SK-N-SH (cell line): ENCODE measurements around the gene SLC22A2. TPM values are rescaled to one million over a fixed set of nuclear protein-coding genes. Genes with fewer than 3 reads are reported as not detected.

Experiments
- CTCF ChIA-PET: fragments of 300-600, 350-600 bp; formaldehyde crosslinking; extraction: SDS; loops from one replicate; lab custom pipeline; 2021; lab: Yijun Ruan, JAX
- POLR2A ChIA-PET: fragments of 350-600 bp; sonication (Branson Sonifier 250); formaldehyde crosslinking; extraction: SDS; loops from one replicate; lab custom pipeline; 2020; ENCODE audit warnings: antibody characterized with exemption, inconsistent platforms; lab: Yijun Ruan, JAX
- DNase-seq: peaks from one replicate; pipeline ENCODE4 v3.0.0; 2012
- H2AFZ ChIP-seq: fragments of 200-600 bp; sonication (generic); 2 replicates; pipeline ENCODE4 v1.8.1; 2016; ENCODE audit warnings: antibody characterized with exemption, mild to moderate bottlenecking, low read depth
- H3F3A ChIP-seq: fragments of 200-600 bp; sonication (generic); replicated peaks from 2 replicates; pipeline ENCODE3; 2016; ENCODE audit warnings: antibody characterized with exemption, mild to moderate bottlenecking; ENCODE audit not compliant: insufficient read depth
- H3K27ac ChIP-seq, 2 experiments: fragments of 200-500 bp in 1 of 2; fragments of 200-600 bp in 1 of 2; sonication (Bioruptor generic) in 1 of 2; sonication (generic), shearing (Covaris generic) in 1 of 2; 2 replicates each; pipeline versions ENCODE4 v1.5.1 to v1.6.1; 2014 to 2016; ENCODE audit warnings: low read depth in 2 of 2, inconsistent platforms in 1 of 2, low read length in 1 of 2, mild to moderate bottlenecking in 1 of 2, mixed read lengths in 1 of 2
- H3K27me3 ChIP-seq: fragments of 200-600 bp; sonication (generic), shearing (Covaris generic); 2 replicates; pipeline ENCODE4 v1.6.1; 2016; ENCODE audit warnings: mixed run types; ENCODE audit not compliant: insufficient read depth
- H3K36me3 ChIP-seq, 2 experiments: fragments of 200-500 bp in 1 of 2; fragments of 200-600 bp in 1 of 2; sonication (Bioruptor generic) in 1 of 2; sonication (generic) in 1 of 2; replicated peaks in 1 of 2; 2 replicates each; pipeline versions ENCODE3 to v1.5.1; 2014 to 2016; ENCODE audit warnings: low read length in 1 of 2, mild to moderate bottlenecking in 1 of 2; ENCODE audit not compliant: insufficient read depth in 2 of 2, control insufficient read depth in 1 of 2
- H3K4me1 ChIP-seq, 2 experiments: fragments of 200-500 bp in 1 of 2; fragments of 200-600 bp in 1 of 2; sonication (Bioruptor generic) in 1 of 2; sonication (generic), shearing (Covaris generic) in 1 of 2; 2 replicates each; pipeline versions ENCODE4 v1.5.1 to v1.6.1; 2014 to 2016; ENCODE audit warnings: low read depth in 1 of 2, low read length in 1 of 2, mixed run types in 1 of 2; ENCODE audit not compliant: insufficient read depth in 2 of 2, control insufficient read depth in 1 of 2
- H3K4me2 ChIP-seq: fragments of 200-600 bp; sonication (generic), shearing (Covaris generic); 2 replicates; pipeline ENCODE4 v1.6.1; 2017; ENCODE audit warnings: mixed run types
- H3K4me3 ChIP-seq, 2 experiments: fragments of 200-500 bp in 1 of 2; fragments of 200-600 bp in 1 of 2; sonication (Bioruptor generic) in 1 of 2; sonication (generic), shearing (Covaris generic) in 1 of 2; 2 replicates each; pipeline versions ENCODE4 v1.5.1 to v1.8.1; 2014 to 2016; ENCODE audit warnings: low read depth in 2 of 2, inconsistent platforms in 1 of 2, low read length in 1 of 2, mild to moderate bottlenecking in 1 of 2, mixed read lengths in 1 of 2, moderate library complexity in 1 of 2
- H3K79me2 ChIP-seq: fragments of 200-600 bp; sonication (generic); 2 replicates; pipeline ENCODE4 v1.8.1; 2017; ENCODE audit warnings: mild to moderate bottlenecking; ENCODE audit not compliant: insufficient read depth
- H3K9ac ChIP-seq: fragments of 200-600 bp; sonication (generic); 2 replicates; pipeline ENCODE4 v1.6.1; 2017; ENCODE audit warnings: mixed run types
- H3K9me2 ChIP-seq: fragments of 200-600 bp; sonication (generic); 2 replicates; pipeline ENCODE4 v1.6.1; 2017; ENCODE audit warnings: mixed run types
- H3K9me3 ChIP-seq: fragments of 200-600 bp; sonication (generic); 2 replicates; pipeline ENCODE4 v1.6.1; 2017; ENCODE audit warnings: mixed run types, mild to moderate bottlenecking, moderate library complexity
- H4K20me1 ChIP-seq: fragments of 200-600 bp; sonication (generic); 2 replicates; pipeline ENCODE4 v1.6.1; 2017; ENCODE audit warnings: mild to moderate bottlenecking, mixed run types; ENCODE audit not compliant: insufficient read depth
- CHD2 ChIP-seq: fragments of 150-350 bp; IDR thresholded peaks from 2 replicates; pipeline ENCODE4 v1.6.1; 2018; ENCODE audit warnings: low read length; ENCODE audit not compliant: partially characterized antibody
- CTCF ChIP-seq: fragments of 200-600 bp; sonication (generic); IDR thresholded peaks from 2 replicates; pipeline ENCODE4 v1.6.1; 2017; ENCODE audit warnings: antibody characterized with exemption, mild to moderate bottlenecking, moderate library complexity
- EP300 ChIP-seq, 2 experiments: IDR thresholded peaks; 2 replicates each; pipeline versions ENCODE4 v1.4.0 to v1.6.1; 2012; ENCODE audit warnings: borderline replicate concordance in 1 of 2, low read depth in 1 of 2, low read length in 1 of 2
- FOXJ3 ChIP-seq: sonication (generic); formaldehyde crosslinking; IDR thresholded peaks from 2 replicates; pipeline ENCODE4 v1.5.1; 2020; ENCODE audit warnings: mild to moderate bottlenecking, missing genetic modification reagents
- FOXM1 ChIP-seq: IDR thresholded peaks from 2 replicates; pipeline ENCODE4 v1.4.0; 2012; ENCODE audit warnings: low read depth, mild to moderate bottlenecking
- IRF3 ChIP-seq: fragments of 150-350 bp; IDR thresholded peaks from 2 replicates; pipeline ENCODE4 v1.6.1; 2016; ENCODE audit warnings: mild to moderate bottlenecking, low read depth, low read length
- JUND ChIP-seq: IDR thresholded peaks from 2 replicates; pipeline ENCODE4 v1.4.0; 2012
- MAX ChIP-seq: IDR thresholded peaks from 2 replicates; pipeline ENCODE4 v1.4.0; 2012; ENCODE audit warnings: low read depth
- MEF2A ChIP-seq: IDR thresholded peaks from 2 replicates; pipeline ENCODE4 v1.4.0; 2012; ENCODE audit warnings: low read depth, borderline replicate concordance
- NFIC ChIP-seq: IDR thresholded peaks from 2 replicates; pipeline ENCODE4 v1.4.0; 2012; ENCODE audit warnings: borderline replicate concordance
- PBX3 ChIP-seq: IDR thresholded peaks from 2 replicates; pipeline ENCODE4; 2012
- POLR2AphosphoS5 ChIP-seq: IDR thresholded peaks from 2 replicates; pipeline ENCODE4 v1.6.1; 2012; ENCODE audit warnings: low read depth, low read length
- RCOR1 ChIP-seq: fragments of 150-350 bp; IDR thresholded peaks from 2 replicates; pipeline ENCODE4 v1.6.1; 2017; ENCODE audit warnings: antibody characterized with exemption, low read length
- REST ChIP-seq: IDR thresholded peaks from 2 replicates; pipeline ENCODE4 v1.6.1; 2012; ENCODE audit warnings: mild to moderate bottlenecking, low read depth, low read length, moderate library complexity
- RXRA ChIP-seq: IDR thresholded peaks from 2 replicates; pipeline ENCODE4 v1.4.0; 2012; ENCODE audit warnings: low read depth, mild to moderate bottlenecking, borderline replicate concordance
- SIN3A ChIP-seq: IDR thresholded peaks from 2 replicates; pipeline ENCODE4 v1.6.1; 2012; ENCODE audit warnings: low read depth, mild to moderate bottlenecking, low read length, moderate library complexity, borderline replicate concordance
- SMC3 ChIP-seq: IDR thresholded peaks from 2 replicates; pipeline ENCODE4 v1.6.1; 2012; ENCODE audit warnings: low read depth, low read length, improper control_type of control experiment
- TAF1 ChIP-seq: IDR thresholded peaks from 2 replicates; pipeline ENCODE4 v1.6.1; 2012; ENCODE audit warnings: low read depth, mild to moderate bottlenecking, low read length, moderate library complexity, borderline replicate concordance
- TEAD4 ChIP-seq: IDR thresholded peaks from 2 replicates; pipeline ENCODE4 v1.4.0; 2012; ENCODE audit warnings: mild to moderate bottlenecking, borderline replicate concordance; ENCODE audit not compliant: insufficient read depth
- WGBS: methylation state at CpG from one replicate; pipeline ENCODE4 v1.1.6; 2017; ENCODE audit warnings: low lambda C conversion rate; 5-methylcytosine and 5-hydroxymethylcytosine counted together
- polyA plus RNA-seq, 3 experiments: library from polyadenylated mRNA; depleted of rRNA; stranded (reverse); fragments of >200 nt; gene quantifications; 2 replicates each; pipeline ENCODE4 v1.2.3, GENCODE V29; 2012

Gene SLC22A2
- polyA plus RNA-seq, 1 of the 3 experiments (the other 2 are of a cell fraction) = not detected

- Histone ChIP-seq H3K27ac (no peak overlapping the region), H3K9me3 (no peaks in the 10 kb centered on the region), H4K20me1 (no peaks in the 10 kb centered on the region), H3K4me2 (no peak overlapping the region), H3K9ac (no peak overlapping the region), H3F3A (no peaks in the 10 kb centered on the region), H3K79me2 (no peaks in the 10 kb centered on the region), H3K4me1 (no peaks in the 10 kb centered on the region), H3K36me3 (no peaks in the 10 kb centered on the region), H3K4me3 (no peak overlapping the region; a peak in 1 of 4 replicates), H3K27me3 (peaks cover 24% of the 10 kb centered on the region; the same call in 1 of the 2 replicates), H3K9me2 (0 out of 2 replicates have a peak, but pooled peaks cover under 1% of the 10 kb centered on the region), H2AFZ (no peak overlapping the region)
- TF ChIP-seq POLR2AphosphoS5 = no peak
- TF ChIP-seq CHD2 = no peak
- no peak for TF ChIP-seq EP300 (IDR thresholded peaks at IDR 0.05; ENCODE audit: borderline replicate concordance in 1 of 2, low read depth in 1 of 2, low read length in 1 of 2)
- no peak for TF ChIP-seq SIN3A
- TF ChIP-seq CTCF = no peak
- no peak for TF ChIP-seq FOXJ3 (CRISPR knock-in tag)
- TF ChIP-seq NFIC = no peak
- no peak for TF ChIP-seq SMC3
- TF ChIP-seq REST = no peak
- TF ChIP-seq IRF3 = no peak
- TF ChIP-seq RXRA = no peak
- TF ChIP-seq FOXM1 = no peak
- TF ChIP-seq TAF1 = no peak
- no peak for TF ChIP-seq RCOR1
- TF ChIP-seq MAX = no peak
- TF ChIP-seq TEAD4 = no peak
- TF ChIP-seq PBX3 = no peak
- TF ChIP-seq MEF2A = no peak
- TF ChIP-seq JUND = no peak
- ChIA-PET POLR2A (no interaction called here), CTCF (no interaction called here)
- DNase-seq = no peak
- 7% methylated on average over 10 of the region's 15 CpGs for WGBS
These were observed 18.9 kb upstream of the SLC22A2 start for GRCh38 chr6:160277546-160277945.
